GM18502 (cell line): ENCODE results near the gene CHAF1A.

Experiments
- ATAC-seq: cut with Tn5 transposase; IDR thresholded peaks from one replicate; pipeline ENCODE4 v1.9.1; 2021; ENCODE audit warnings: mild to moderate bottlenecking; ENCODE audit not compliant: unreplicated experiment, poor library complexity

The CHAF1A gene

GRCh38 chr19:4431808-4432674 is 29.6 kb downstream of the CHAF1A start:
- no peak for ATAC-seq

GRCh38 chr19:4432918-4433506 is 30.6 kb downstream of the CHAF1A start:
- no peak for ATAC-seq

- no peak for ATAC-seq
These were observed 32.0 kb downstream of the CHAF1A start for GRCh38 chr19:4434391-4434790.

GRCh38 chr19:4436231-4436630 is 33.8 kb downstream of the CHAF1A start:
- ATAC-seq = no peak

- ATAC-seq = no peak
These were observed 34.7 kb downstream of the CHAF1A start for GRCh38 chr19:4437103-4437502.

- ATAC-seq = no peak
These were observed 36.8 kb downstream of the CHAF1A start for GRCh38 chr19:4439243-4439642.

- no peak for ATAC-seq
These were observed 39.8 kb downstream of the CHAF1A start for GRCh38 chr19:4441994-4442818.

- no peak for ATAC-seq
These were observed 40.3 kb downstream of the CHAF1A start for GRCh38 chr19:4442819-4443146.

- no peak for ATAC-seq
These were observed 40.7 kb downstream of the CHAF1A start for GRCh38 chr19:4443188-4443587.

- no peak for ATAC-seq
These were observed 41.7 kb downstream of the CHAF1A start for GRCh38 chr19:4443966-4444764.

- no peak for ATAC-seq
These were observed 42.6 kb downstream of the CHAF1A start for GRCh38 chr19:4444765-4445741.

GRCh38 chr19:4445963-4446703 is 43.7 kb downstream of the CHAF1A start:
- no peak for ATAC-seq

GRCh38 chr19:4446704-4447200 is 44.3 kb downstream of the CHAF1A start:
- ATAC-seq = no peak

- ATAC-seq = no peak
These were observed 45.1 kb downstream of the CHAF1A start for GRCh38 chr19:4447327-4448146.

- no peak for ATAC-seq
These were observed 45.9 kb downstream of the CHAF1A start for GRCh38 chr19:4448147-4448985.

- ATAC-seq = no peak
These were observed 46.7 kb downstream of the CHAF1A start for GRCh38 chr19:4449022-4449638.
